T47D (cell line): ENCODE measurements around the gene ARID4A.
A peak's percentile ranks its signal among the peaks of the same experiment; 100 is the strongest.
"Not testable (repeated sequence)": the region's sequence is repeated elsewhere in the genome, so short reads cannot be mapped to it uniquely, and the experiment has no call there.

Experiments used
- DNase-seq, 2 experiments: peaks; one replicate each; pipeline versions ENCODE4 v3.0.0 to v3.0.0-alpha.2; 2011 to 2012; ENCODE audit warnings: low read depth in 1 of 2, low spot score in 1 of 2
- JUND ChIP-seq: IDR thresholded peaks from 2 replicates; pipeline ENCODE4 v1.6.1; 2012; ENCODE audit warnings: low read depth
- in situ Hi-C: cut with HindIII; loops from 2 replicates; pipeline ENCODE4 v1.10.0; 2016; ENCODE audit warnings: low sequenced_read_pairs, low pct_unique_long_range_greater_than_20kb

Gene ARID4A

DNA sequence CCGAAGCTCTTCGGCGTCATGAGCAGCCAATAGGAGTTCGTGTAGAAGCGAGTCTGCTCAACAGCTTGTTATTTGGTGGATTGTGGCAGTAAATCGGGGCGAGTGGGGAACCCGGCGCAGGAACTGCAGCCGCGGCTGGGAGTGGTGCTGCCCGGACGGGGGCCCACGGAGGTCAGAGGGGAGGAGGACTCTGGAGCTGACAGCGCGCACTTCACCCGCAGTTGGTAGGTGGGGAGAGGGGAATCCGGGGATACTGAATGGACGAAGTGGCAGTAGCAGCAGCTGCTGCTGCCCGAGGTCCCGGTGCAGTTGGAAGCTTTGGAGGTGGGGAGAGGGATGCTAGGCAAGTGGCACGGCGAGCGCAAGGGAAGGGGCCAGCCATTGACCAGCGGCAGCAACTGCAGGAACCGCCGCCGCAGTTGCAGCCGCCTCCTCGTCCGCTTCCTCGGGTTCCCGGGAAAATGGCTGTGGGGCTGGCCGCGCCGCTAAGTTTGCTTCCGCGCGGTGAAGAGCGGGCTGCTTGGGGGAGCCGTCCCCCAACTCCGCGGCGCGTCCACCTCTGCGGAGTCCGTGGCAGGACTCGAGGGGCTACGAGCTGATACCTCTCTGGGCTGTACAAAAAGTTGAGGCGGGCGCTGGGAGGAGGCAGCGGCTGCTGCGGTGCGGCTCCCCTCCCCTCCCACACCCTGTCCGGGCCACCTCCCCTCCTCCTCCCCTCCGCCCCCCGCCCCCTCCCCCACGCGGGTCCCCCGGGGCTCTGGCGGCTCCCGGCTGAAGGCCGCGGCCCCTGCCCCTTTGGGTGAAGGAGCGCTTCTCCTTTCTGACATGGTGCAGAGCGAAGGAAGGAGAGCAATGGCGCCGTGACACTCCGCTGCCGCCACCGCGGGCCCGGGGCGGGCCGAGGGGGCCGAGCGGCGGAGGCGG is at the start of gene ARID4A:
ARID4A (plus strand) TSS at position 79 of the 924 bp plus-strand sequence. CDS start 1,300 bp downstream, outside the sequence.
- no peak for TF ChIP-seq JUND
- in situ Hi-C loops: no loop called here
- no peak for DNase-seq

- no peak for DNase-seq
- no peak for TF ChIP-seq JUND
- in situ Hi-C loops: no loop called here
Observed at GRCh38 chr14:58249611-58250010, 48.7 kb upstream of the ARID4A start.

GRCh38 chr14:58258156-58258555 is 40.2 kb upstream of the ARID4A start:
- DNase-seq: no peak
- TF ChIP-seq JUND: no peak
- in situ Hi-C loops: no loop called here

GRCh38 chr14:58262005-58262404 is 36.4 kb upstream of the ARID4A start:
- in situ Hi-C loops, DNase-seq: not testable (repeated sequence)

DNA sequence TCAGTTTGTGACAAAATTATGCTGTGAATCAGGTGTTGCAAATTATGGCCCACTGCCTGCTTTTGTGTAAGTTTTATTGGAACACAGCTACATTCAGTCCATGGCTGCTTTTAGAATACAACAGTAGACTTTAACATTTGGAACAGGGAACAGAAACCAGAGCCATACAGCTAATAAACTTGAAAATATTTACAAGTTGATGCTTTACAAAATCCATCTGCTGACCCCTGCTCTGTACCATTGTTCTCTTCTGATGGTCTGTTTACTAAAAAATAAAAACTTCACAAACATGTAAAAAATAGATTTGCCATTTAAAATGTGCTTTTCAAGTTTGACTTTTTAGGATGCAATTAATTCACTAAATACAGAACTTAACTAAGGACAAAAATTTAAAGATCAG is 33.0 kb upstream of the ARID4A start:
- TF ChIP-seq JUND: no peak
- no peak for DNase-seq
- in situ Hi-C loops: no loop called here

DNA sequence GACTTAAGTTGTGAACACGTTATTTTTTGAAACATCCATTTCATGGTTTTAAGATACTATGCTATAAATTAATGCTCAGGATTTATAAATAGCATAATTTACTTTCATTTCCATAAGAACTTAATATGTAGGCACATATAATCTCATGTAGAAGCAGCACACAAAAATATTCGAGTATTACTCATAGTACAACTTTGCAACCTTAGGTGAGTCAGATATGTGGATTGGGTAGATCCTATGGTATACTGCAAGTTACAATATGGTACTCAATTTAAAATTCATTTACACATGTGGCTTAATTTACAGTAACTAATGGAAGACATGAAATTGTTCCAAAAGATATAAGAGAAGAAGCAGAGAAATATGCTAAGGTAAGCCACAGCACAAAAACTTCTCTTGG is 27.7 kb upstream of the ARID4A start:
- TF ChIP-seq JUND: no peak
- DNase-seq: no peak
- in situ Hi-C loops: no loop called here

DNA sequence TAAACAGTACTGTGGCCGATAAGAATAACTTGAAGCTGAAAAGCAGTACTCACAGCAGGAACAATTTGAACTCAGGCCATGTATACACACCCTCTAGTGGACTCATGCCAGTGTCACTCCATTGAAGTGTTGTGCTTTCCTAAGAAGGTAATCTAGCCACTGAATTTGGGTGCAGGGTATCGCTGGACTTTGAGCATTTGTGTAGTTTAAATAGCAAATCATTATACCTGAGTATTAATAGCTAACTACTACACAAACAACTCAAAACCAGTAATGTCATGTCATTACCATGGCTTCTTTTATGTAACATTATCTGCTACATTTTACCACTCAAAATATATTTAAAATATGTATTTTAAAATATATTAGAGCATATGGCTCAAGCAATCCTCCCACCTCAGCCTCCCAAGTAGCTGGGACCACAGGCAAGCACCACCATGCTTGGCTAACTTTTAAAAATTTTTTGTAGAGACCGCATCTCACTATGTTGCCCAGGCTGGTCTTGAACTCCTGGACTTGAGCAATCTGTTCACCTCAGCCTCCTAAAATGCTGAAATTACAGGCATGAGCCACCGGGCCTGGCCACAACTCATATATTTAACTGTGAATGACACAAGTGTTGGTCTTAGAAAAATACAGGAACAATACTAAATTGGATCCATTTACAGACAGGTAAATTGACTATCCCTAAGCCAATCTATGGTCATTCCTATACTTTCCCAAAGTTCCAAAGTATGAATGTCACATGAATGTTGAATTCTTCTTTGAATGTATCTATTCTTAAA is 25.6 kb upstream of the ARID4A start:
- DNase-seq: peak in 1 of 2 experiments; percentile 50
- in situ Hi-C loops: no loop called here
- TF ChIP-seq JUND: no peak

- in situ Hi-C loops: no loop called here
- no peak for DNase-seq
- no peak for TF ChIP-seq JUND
Observed at GRCh38 chr14:58274881-58275280, 23.5 kb upstream of the ARID4A start.

DNA sequence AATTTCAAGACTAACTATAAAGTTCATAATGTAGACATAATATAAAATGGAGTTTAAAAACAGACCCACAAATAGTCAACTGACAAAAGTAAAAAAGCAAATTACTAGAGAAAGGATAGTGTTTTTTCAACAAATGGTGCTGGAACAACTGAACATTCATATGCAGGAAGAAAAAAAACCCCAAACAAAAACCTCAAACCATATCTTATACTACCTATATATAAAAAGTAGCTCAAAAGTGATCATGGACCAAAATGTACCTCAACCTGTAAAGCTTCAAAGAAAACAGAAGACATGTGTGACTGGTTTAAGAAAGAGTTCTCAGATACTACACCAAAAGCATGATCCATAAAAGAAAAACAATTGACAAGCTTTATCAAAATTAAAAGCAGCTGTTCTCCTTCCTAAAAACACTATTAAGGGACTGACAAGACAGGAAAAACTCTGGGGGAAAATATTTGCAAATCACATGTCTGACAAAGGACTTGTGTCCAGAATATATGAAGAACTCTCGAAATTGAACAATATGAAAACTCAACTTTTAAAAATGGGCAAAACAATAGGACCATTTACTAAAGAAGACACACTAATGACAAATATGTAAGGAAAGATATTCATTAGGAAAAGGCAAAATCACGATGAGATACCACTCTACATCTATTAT is 22.7 kb upstream of the ARID4A start:
- no peak for TF ChIP-seq JUND
- no peak for DNase-seq
- in situ Hi-C loops: no loop called here

GRCh38 chr14:58276208-58276607 is 22.1 kb upstream of the ARID4A start:
- no peak for DNase-seq
- in situ Hi-C loops: no loop called here
- no peak for TF ChIP-seq JUND

- in situ Hi-C loops: no loop called here
- DNase-seq: no peak
- TF ChIP-seq JUND: no peak
Observed at GRCh38 chr14:58278177-58278576, 20.2 kb upstream of the ARID4A start.

GRCh38 chr14:58280954-58281787 is 17.2 kb upstream of the ARID4A start:
- DNase-seq: no peak
- TF ChIP-seq JUND: no peak
- in situ Hi-C loops: no loop called here
